Endothelial cell of umbilical vein (primary cell): ENCODE measurements around the gene PRKCB. TPM values are rescaled to one million over a fixed set of nuclear protein-coding genes. Genes with fewer than 3 reads are reported as not detected.
A peak's percentile ranks its signal among the peaks of the same experiment; 100 is the strongest.

Experiments
- BruUV-seq: library from RNA; stranded (reverse); fragments of 400-500 nt; replicated peaks from 2 replicates; lab custom pipeline; 2021; lab: Mats Ljungman, UMichigan
- CTCF ChIA-PET: fragments of 300-600, 350-600 bp; sonication (Branson Sonifier 250); formaldehyde crosslinking; loops from one replicate; lab custom pipeline; 2021; ENCODE audit warnings: antibody characterized with exemption, inconsistent platforms; lab: Charles Lee
- POLR2A ChIA-PET: fragments of 300-600, 350-600 bp; sonication (Branson Sonifier 250); formaldehyde crosslinking; loops from one replicate; lab custom pipeline; 2021; ENCODE audit warnings: antibody characterized with exemption, inconsistent platforms; lab: Charles Lee
- DNase-seq: peaks from one replicate; pipeline ENCODE4 v3.0.0-alpha.2; 2011; ENCODE audit warnings: low read depth, low spot score
- FAIRE-seq: peaks from 2 replicates; lab custom pipeline; 2011; peaks lifted over from hg19 to GRCh38; lab: Jason Lieb, UNC
- H2AFZ ChIP-seq: 2 replicates; pipeline ENCODE4 v1.6.0; 2012; ENCODE audit warnings: low read depth, low read length, control low read depth, inconsistent platforms
- H3K27ac ChIP-seq: 2 replicates; pipeline ENCODE4 v1.5.1; 2011; ENCODE audit warnings: low read depth, mild to moderate bottlenecking, control low read depth, low read length, moderate library complexity; ENCODE audit not compliant: insufficient read depth
- H3K27me3 ChIP-seq, 2 experiments: 2 replicates each; pipeline versions ENCODE4 v1.6.0 to v1.6.1; 2011; ENCODE audit warnings: low read length in 2 of 2, mixed read lengths in 1 of 2; ENCODE audit not compliant: control insufficient read depth in 2 of 2, insufficient read depth in 2 of 2
- H3K36me3 ChIP-seq, 2 experiments: 2 replicates in 1 of 2; 3 replicates in 1 of 2; pipeline ENCODE4 v1.5.1; 2011; ENCODE audit warnings: low read length in 2 of 2, mild to moderate bottlenecking in 1 of 2, moderate library complexity in 1 of 2; ENCODE audit not compliant: control insufficient read depth in 2 of 2, insufficient read depth in 2 of 2; ENCODE audit errors: extremely low read depth in 1 of 2
- H3K4me1 ChIP-seq: 3 replicates; pipeline ENCODE4 v1.5.1; 2011; ENCODE audit warnings: mild to moderate bottlenecking, low read length; ENCODE audit not compliant: control insufficient read depth, insufficient read depth; ENCODE audit errors: extremely low read depth
- H3K4me2 ChIP-seq: 2 replicates; pipeline ENCODE4 v1.6.1; 2011; ENCODE audit warnings: low read length, control low read depth, mixed read lengths; ENCODE audit not compliant: insufficient read depth
- H3K4me3 ChIP-seq, 3 experiments: fragments of 200-600 bp in 1 of 3; sonication (generic), shearing (Covaris generic) in 1 of 3; replicated peaks in 1 of 3; 2 replicates each; pipeline ENCODE4 v1.5.1; 2011 to 2016; ENCODE audit warnings: control low read depth in 3 of 3, low read length in 3 of 3, mild to moderate bottlenecking in 2 of 3, inconsistent platforms in 1 of 3, low read depth in 1 of 3, moderate library complexity in 1 of 3; ENCODE audit not compliant: insufficient read depth in 1 of 3
- H3K79me2 ChIP-seq: 2 replicates; pipeline ENCODE4 v1.6.0; 2012; ENCODE audit warnings: low read length, inconsistent platforms; ENCODE audit not compliant: control insufficient read depth, insufficient read depth
- H3K9ac ChIP-seq: replicated peaks from 2 replicates; pipeline ENCODE3; 2011; ENCODE audit warnings: low read length, control low read depth; ENCODE audit not compliant: insufficient read depth; ENCODE audit errors: extremely low read depth
- H3K9me1 ChIP-seq: replicated peaks from 3 replicates; pipeline ENCODE4 v1.6.0; 2011; ENCODE audit warnings: mild to moderate bottlenecking, low read length; ENCODE audit not compliant: control insufficient read depth, insufficient read depth; ENCODE audit errors: extremely low read depth
- H3K9me3 ChIP-seq: replicated peaks from 2 replicates; pipeline ENCODE4 v1.5.1; 2012; ENCODE audit warnings: low read length, inconsistent platforms; ENCODE audit not compliant: control insufficient read depth, insufficient read depth
- H4K20me1 ChIP-seq: replicated peaks from 2 replicates; pipeline ENCODE3; 2011; ENCODE audit warnings: mild to moderate bottlenecking, low read length; ENCODE audit not compliant: control insufficient read depth, insufficient read depth; ENCODE audit errors: extremely low read depth
- EZH2 ChIP-seq: IDR thresholded peaks from 2 replicates; pipeline ENCODE4 v1.6.1; 2012; ENCODE audit warnings: borderline replicate concordance, low read depth, mild to moderate bottlenecking, moderate library complexity, low read length, inconsistent platforms; ENCODE audit not compliant: severe bottlenecking
- FOS ChIP-seq: IDR thresholded peaks from 2 replicates; pipeline ENCODE4 v1.6.1; 2011; ENCODE audit warnings: mild to moderate bottlenecking, low read length, moderate library complexity, borderline replicate concordance; ENCODE audit not compliant: insufficient read depth
- GATA2 ChIP-seq: IDR thresholded peaks from 2 replicates; pipeline ENCODE4 v1.7.0; 2011; ENCODE audit warnings: low read depth, mild to moderate bottlenecking, moderate library complexity, mixed read lengths, low read length; ENCODE audit not compliant: insufficient read length, insufficient read depth
- dilution Hi-C: fragments of 300-500 bp; cut with MboI; formaldehyde crosslinking; loops from one replicate; pipeline ENCODE4 v1.15.0; 2019; ENCODE audit warnings: low sequenced_read_pairs; ENCODE audit not compliant: extremely low pct_ligation_motif_present
- intact Hi-C: fragments of 100-400 bp; cut with micrococcal nuclease; formaldehyde crosslinking; loops from one replicate; pipeline ENCODE4 v1.10.0; 2022
- polyA plus RNA-seq, 4 experiments: library from polyadenylated mRNA; depleted of rRNA in 3 of 4; stranded (reverse) in 3 of 4; unstranded in 1 of 4; fragments of >200 nt; gene quantifications; 2 replicates each; pipeline versions ENCODE4 v1.2.1 to v1.2.3, GENCODE V29; 2011 to 2012; ENCODE audit warnings: missing spikeins in 1 of 4
- total RNA-seq: library from RNA; stranded (reverse); gene quantifications from 2 replicates; pipeline ENCODE4 v1.2.3, GENCODE V29; 2021
- TF ChIP-seq, protein P1 (sequence below), 2 donors: IDR thresholded peaks; 1 replicate in 1 of 2; 2 replicates in 1 of 2; pipeline ENCODE4 v1.5.1; 2011; ENCODE audit warnings: low read length in 2 of 2, mild to moderate bottlenecking in 2 of 2, moderate library complexity in 2 of 2, control low read depth in 1 of 2, inconsistent platforms in 1 of 2, low read depth in 1 of 2; ENCODE audit not compliant: insufficient read depth in 1 of 2; ENCODE audit errors: extremely low read depth in 1 of 2

Gene PRKCB
- total and polyA plus RNA-seq, 2 donors (not counting 3 experiments of a cell fraction or from before 2014, with no cell fraction given): 0.01 TPM; not detected in 1

- Histone ChIP-seq H3K79me2 (no peaks in the 10 kb centered on the region), H3K27me3 (no peaks in the 10 kb centered on the region), H3K9ac (no peak overlapping the region), H3K9me1 (no peaks in the 10 kb centered on the region), H3K9me3 (no peaks in the 10 kb centered on the region), H3K4me3 (no peak overlapping the region), H3K36me3 (no peaks in the 10 kb centered on the region), H4K20me1 (no peaks in the 10 kb centered on the region), H3K4me1 (no peaks in the 10 kb centered on the region), H2AFZ (no peak overlapping the region), H3K27ac (no peak overlapping the region), H3K4me2 (no peak overlapping the region)
- ChIA-PET POLR2A (no interaction called here), CTCF (interaction anchor here (1.4 kb wide), 1 partner anchor 134 kb away, joined by 6 read pairs; no protein-coding TSS in a partner anchor)
- DNase-seq (no peak), FAIRE-seq (no peak)
- dilution Hi-C loops: no loop called here
- intact Hi-C loops: no loop called here
- TF ChIP-seq FOS (no peak), EZH2 (no peak), GATA2 (no peak)
- no TSS peak for BruUV-seq
These were observed 40.6 kb downstream of the PRKCB start for GRCh38 chr16:23876256-23876896.

GRCh38 chr16:23877107-23878070 lies 41.6 kb downstream of the PRKCB start:
- no peak for TF ChIP-seq GATA2
- TF ChIP-seq, protein P1, sequence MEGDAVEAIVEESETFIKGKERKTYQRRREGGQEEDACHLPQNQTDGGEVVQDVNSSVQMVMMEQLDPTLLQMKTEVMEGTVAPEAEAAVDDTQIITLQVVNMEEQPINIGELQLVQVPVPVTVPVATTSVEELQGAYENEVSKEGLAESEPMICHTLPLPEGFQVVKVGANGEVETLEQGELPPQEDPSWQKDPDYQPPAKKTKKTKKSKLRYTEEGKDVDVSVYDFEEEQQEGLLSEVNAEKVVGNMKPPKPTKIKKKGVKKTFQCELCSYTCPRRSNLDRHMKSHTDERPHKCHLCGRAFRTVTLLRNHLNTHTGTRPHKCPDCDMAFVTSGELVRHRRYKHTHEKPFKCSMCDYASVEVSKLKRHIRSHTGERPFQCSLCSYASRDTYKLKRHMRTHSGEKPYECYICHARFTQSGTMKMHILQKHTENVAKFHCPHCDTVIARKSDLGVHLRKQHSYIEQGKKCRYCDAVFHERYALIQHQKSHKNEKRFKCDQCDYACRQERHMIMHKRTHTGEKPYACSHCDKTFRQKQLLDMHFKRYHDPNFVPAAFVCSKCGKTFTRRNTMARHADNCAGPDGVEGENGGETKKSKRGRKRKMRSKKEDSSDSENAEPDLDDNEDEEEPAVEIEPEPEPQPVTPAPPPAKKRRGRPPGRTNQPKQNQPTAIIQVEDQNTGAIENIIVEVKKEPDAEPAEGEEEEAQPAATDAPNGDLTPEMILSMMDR (IDR thresholded peaks at IDR 0.05; ENCODE audit: extremely low read depth in 1 of 2, insufficient read depth in 1 of 2, low read depth in 1 of 2, low read length in 2 of 2): peak in 1 of 2 donors; percentile 12
- no peaks in the 10 kb centered on the region for H3K36me3 ChIP-seq
- no peak overlapping the region for H3K4me2 ChIP-seq
- H3K9me1 ChIP-seq: no peaks in the 10 kb centered on the region
- H2AFZ ChIP-seq: no peak overlapping the region
- H3K27me3 ChIP-seq: no peaks in the 10 kb centered on the region
- no peak for FAIRE-seq
- no peak for DNase-seq
- POLR2A ChIA-PET: no interaction called here
- H3K9me3 ChIP-seq: no peaks in the 10 kb centered on the region
- CTCF ChIA-PET: interaction anchor here (1.2 to 1.4 kb wide), 2 partner anchors 133 to 138 kb away, joined by 3 to 6 read pairs; no protein-coding TSS in a partner anchor
- no peak overlapping the region for H3K9ac ChIP-seq
- no peak overlapping the region for H3K4me3 ChIP-seq
- dilution Hi-C loops: no loop called here
- intact Hi-C loops: no loop called here
- no peaks in the 10 kb centered on the region for H3K79me2 ChIP-seq
- no peak overlapping the region for H3K27ac ChIP-seq
- H4K20me1 ChIP-seq: no peaks in the 10 kb centered on the region
- H3K4me1 ChIP-seq: no peaks in the 10 kb centered on the region
- no TSS peak for BruUV-seq
